IPS-15b (cell line): ENCODE measurements around the gene NDEL1.

ENCODE experiments used
- H3K27me3 ChIP-seq: one replicate; pipeline ENCODE4 v1.6.1; 2013; ENCODE audit warnings: low read length; ENCODE audit not compliant: control insufficient read depth, insufficient read depth
- H3K36me3 ChIP-seq: one replicate; pipeline ENCODE4 v1.6.1; 2013; ENCODE audit warnings: low read length; ENCODE audit not compliant: control insufficient read depth, insufficient read depth
- H3K4me1 ChIP-seq: one replicate; pipeline ENCODE4 v1.6.1; 2013; ENCODE audit warnings: mild to moderate bottlenecking, low read length; ENCODE audit not compliant: control insufficient read depth, insufficient read depth
- H3K4me3 ChIP-seq: one replicate; pipeline ENCODE4 v1.5.1; 2013; ENCODE audit warnings: low read depth, low read length
- H3K9ac ChIP-seq: one replicate; pipeline ENCODE4 v1.6.1; 2013; ENCODE audit warnings: low read depth, mild to moderate bottlenecking, low read length
- H3K9me3 ChIP-seq: one replicate; pipeline ENCODE4 v1.6.1; 2013; ENCODE audit warnings: mild to moderate bottlenecking, low read length; ENCODE audit not compliant: control insufficient read depth, insufficient read depth

The NDEL1 gene

DNA sequence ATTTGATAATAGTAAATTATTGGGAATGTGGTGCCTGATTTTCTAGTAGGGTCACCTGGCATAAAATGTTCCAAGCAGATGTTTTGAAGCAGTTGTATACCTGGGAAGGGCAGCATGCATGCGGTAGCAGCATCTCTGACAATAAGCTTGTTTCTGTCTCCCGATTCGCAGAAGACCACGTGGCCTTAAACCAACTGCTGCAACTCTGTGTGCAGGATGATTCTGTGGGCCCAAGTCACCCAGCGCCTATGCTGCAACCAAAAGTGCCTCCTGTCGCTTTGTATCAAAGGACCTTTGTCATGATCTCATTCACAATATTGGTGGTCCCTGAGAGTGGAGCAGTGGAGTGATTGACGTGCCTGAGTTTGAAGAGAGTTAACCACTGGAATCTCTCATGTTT lies 8.1 kb downstream of the NDEL1 start:
- Histone ChIP-seq H3K27me3 (no peaks in the 10 kb centered on the region), H3K36me3 (peaks cover 3% of the 10 kb centered on the region), H3K4me3 (no peak overlapping the region), H3K9ac (no peak overlapping the region), H3K4me1 (no peaks in the 10 kb centered on the region), H3K9me3 (no peaks in the 10 kb centered on the region)

GRCh38 chr17:8444494-8444893 lies 8.8 kb downstream of the NDEL1 start:
- H3K9ac ChIP-seq = no peak overlapping the region
- no peaks in the 10 kb centered on the region for H3K4me1 ChIP-seq
- peaks cover 4% of the 10 kb centered on the region for H3K36me3 ChIP-seq
- no peaks in the 10 kb centered on the region for H3K27me3 ChIP-seq
- no peak overlapping the region for H3K4me3 ChIP-seq
- H3K9me3 ChIP-seq = no peaks in the 10 kb centered on the region

DNA sequence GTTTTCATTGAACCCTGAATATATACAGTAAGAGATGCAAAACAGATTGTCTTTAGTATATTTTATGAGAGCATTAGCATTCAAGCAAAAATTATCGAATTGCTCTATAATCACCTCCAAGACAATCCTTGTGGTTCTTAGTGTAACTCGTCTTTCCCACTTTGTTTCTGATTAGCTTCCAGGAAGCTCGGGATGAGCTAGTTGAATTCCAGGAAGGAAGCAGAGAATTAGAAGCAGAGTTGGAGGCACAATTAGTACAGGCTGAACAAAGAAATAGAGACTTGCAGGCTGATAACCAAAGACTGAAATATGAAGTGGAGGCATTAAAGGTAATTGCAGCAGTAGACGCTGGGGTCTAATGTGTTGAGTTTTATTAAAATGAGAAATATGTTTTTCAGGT lies 9.9 kb downstream of the NDEL1 start:
- Histone ChIP-seq H3K4me3 (no peak overlapping the region), H3K9me3 (no peaks in the 10 kb centered on the region), H3K9ac (no peak overlapping the region), H3K27me3 (no peaks in the 10 kb centered on the region), H3K36me3 (peaks cover 4% of the 10 kb centered on the region), H3K4me1 (no peaks in the 10 kb centered on the region)

GRCh38 chr17:8447799-8448198 lies 12.1 kb downstream of the NDEL1 start:
- Histone ChIP-seq H3K27me3 (no peaks in the 10 kb centered on the region), H3K36me3 (peaks cover 5% of the 10 kb centered on the region), H3K4me3 (no peak overlapping the region), H3K9me3 (no peaks in the 10 kb centered on the region), H3K9ac (no peak overlapping the region), H3K4me1 (no peaks in the 10 kb centered on the region)

DNA sequence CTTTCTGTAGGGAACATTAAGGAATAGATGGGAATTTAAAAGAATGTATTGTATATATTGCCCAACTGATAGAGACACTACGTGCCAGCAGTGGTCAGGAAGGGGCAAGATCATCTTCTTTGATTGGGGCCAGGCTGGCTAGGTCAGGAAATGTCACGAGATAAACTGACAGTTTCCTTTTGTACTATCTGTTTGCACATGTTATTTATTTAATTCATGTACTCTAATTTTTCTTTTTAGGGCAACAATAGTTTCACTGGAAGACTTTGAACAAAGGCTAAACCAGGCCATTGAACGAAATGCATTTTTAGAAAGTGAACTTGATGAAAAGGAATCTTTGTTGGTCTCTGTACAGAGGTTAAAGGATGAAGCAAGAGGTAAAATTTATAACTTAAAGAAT lies 12.6 kb downstream of the NDEL1 start:
- no peaks in the 10 kb centered on the region for H3K9me3 ChIP-seq
- no peaks in the 10 kb centered on the region for H3K4me1 ChIP-seq
- no peaks in the 10 kb centered on the region for H3K27me3 ChIP-seq
- no peak overlapping the region for H3K9ac ChIP-seq
- H3K36me3 ChIP-seq = peaks cover 7% of the 10 kb centered on the region
- no peak overlapping the region for H3K4me3 ChIP-seq

- Histone ChIP-seq H3K9me3 (no peaks in the 10 kb centered on the region), H3K9ac (no peak overlapping the region), H3K4me1 (no peaks in the 10 kb centered on the region), H3K27me3 (no peaks in the 10 kb centered on the region), H3K4me3 (no peak overlapping the region), H3K36me3 (peaks cover 11% of the 10 kb centered on the region)
Observed at GRCh38 chr17:8451933-8452614, 16.4 kb downstream of the NDEL1 start.

- H3K9me3 ChIP-seq = no peaks in the 10 kb centered on the region
- no peak overlapping the region for H3K9ac ChIP-seq
- H3K4me3 ChIP-seq = no peak overlapping the region
- H3K36me3 ChIP-seq = peaks cover 11% of the 10 kb centered on the region
- H3K27me3 ChIP-seq = no peaks in the 10 kb centered on the region
- H3K4me1 ChIP-seq = no peaks in the 10 kb centered on the region
Observed at GRCh38 chr17:8453326-8453725, 17.6 kb downstream of the NDEL1 start.

DNA sequence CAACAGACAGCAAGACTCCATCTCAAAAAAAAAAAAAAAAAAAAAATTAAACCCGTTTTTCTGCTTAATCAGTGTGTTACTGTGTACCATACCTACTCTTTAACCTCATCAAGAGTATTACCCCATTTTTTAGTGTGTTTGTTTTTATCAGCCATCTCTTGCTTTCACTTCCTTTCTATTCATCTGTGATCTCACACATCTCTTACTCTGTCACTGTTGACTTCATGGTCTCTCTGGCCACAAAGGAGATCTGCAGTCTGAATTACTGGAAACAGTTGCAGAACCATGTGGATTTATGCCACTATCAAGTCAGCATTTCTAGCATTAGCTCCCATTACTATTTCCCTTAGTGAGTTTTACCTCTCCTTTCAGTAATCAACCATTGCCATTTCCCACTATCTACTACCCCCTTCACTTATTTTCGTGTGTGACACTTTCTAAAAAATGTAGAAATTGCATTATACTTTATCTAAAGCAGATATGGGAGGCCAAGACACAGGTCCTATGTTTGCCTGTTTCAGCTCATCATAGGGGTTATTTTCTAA lies 20.1 kb downstream of the NDEL1 start:
- Histone ChIP-seq H3K4me1 (no peaks in the 10 kb centered on the region), H3K36me3 (peaks cover 7% of the 10 kb centered on the region), H3K9me3 (no peaks in the 10 kb centered on the region), H3K27me3 (no peaks in the 10 kb centered on the region), H3K4me3 (no peak overlapping the region), H3K9ac (no peak overlapping the region)

GRCh38 chr17:8458128-8458527 lies 22.4 kb downstream of the NDEL1 start:
- H3K4me1 ChIP-seq = no peaks in the 10 kb centered on the region
- no peaks in the 10 kb centered on the region for H3K9me3 ChIP-seq
- peaks cover 8% of the 10 kb centered on the region for H3K36me3 ChIP-seq
- H3K4me3 ChIP-seq = no peak overlapping the region
- H3K9ac ChIP-seq = no peak overlapping the region
- no peaks in the 10 kb centered on the region for H3K27me3 ChIP-seq

GRCh38 chr17:8459107-8459506 lies 23.4 kb downstream of the NDEL1 start:
- no peak overlapping the region for H3K4me3 ChIP-seq
- peaks cover 8% of the 10 kb centered on the region for H3K36me3 ChIP-seq
- no peak overlapping the region for H3K9ac ChIP-seq
- H3K9me3 ChIP-seq = no peaks in the 10 kb centered on the region
- no peaks in the 10 kb centered on the region for H3K4me1 ChIP-seq
- H3K27me3 ChIP-seq = no peaks in the 10 kb centered on the region

GRCh38 chr17:8459831-8460230 lies 24.1 kb downstream of the NDEL1 start:
- Histone ChIP-seq H3K4me3 (no peak overlapping the region), H3K27me3 (no peaks in the 10 kb centered on the region), H3K9me3 (no peaks in the 10 kb centered on the region), H3K4me1 (no peaks in the 10 kb centered on the region), H3K36me3 (peaks cover 8% of the 10 kb centered on the region), H3K9ac (no peak overlapping the region)

DNA sequence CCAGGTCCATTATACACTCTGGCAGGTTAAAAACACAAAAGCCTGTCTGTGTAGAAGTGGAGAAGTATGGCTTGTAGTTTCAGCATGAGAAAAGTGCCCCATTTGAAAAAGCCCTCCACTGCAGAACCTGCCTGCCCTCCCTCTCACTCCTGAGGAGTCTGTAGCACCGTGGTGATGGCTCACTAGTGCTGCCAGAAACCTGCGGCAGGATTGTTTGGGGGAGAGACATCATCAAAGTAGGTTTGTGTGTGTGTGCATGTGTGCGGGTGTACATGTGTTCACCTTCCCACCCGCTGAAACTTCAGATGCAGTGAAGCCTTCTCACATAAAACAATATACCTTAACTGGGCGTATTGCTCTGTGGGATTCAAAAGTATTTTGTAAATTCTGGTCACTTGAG lies 26.9 kb downstream of the NDEL1 start:
- Histone ChIP-seq H3K27me3 (no peaks in the 10 kb centered on the region), H3K4me1 (peaks cover 3% of the 10 kb centered on the region), H3K9me3 (no peaks in the 10 kb centered on the region), H3K9ac (no peak overlapping the region), H3K4me3 (no peak overlapping the region), H3K36me3 (peaks cover 12% of the 10 kb centered on the region)
